Left lung (tissue), 10 donors: ENCODE data around the gene RANGRF. TPM values are rescaled to one million over a fixed set of nuclear protein-coding genes. Genes with fewer than 3 reads are reported as not detected.
"Not testable (repeated sequence)": the region's sequence is repeated elsewhere in the genome, so short reads cannot be mapped to it uniquely, and the experiment has no call there.

Experiments used
- ATAC-seq: fragments of 200-7000 bp; cut with Tn5 transposase; one replicate; pipeline ENCODE4 v1.9.1; 2020; ENCODE audit warnings: moderate library complexity
- DNase-seq, 4 donors: peaks; one replicate each; pipeline ENCODE4 v3.0.0-alpha.2; 2013 to 2020
- H3K27ac ChIP-seq, 2 donors: fragments of 200-600 bp; sonication (generic) in 1 of 2; one replicate each; pipeline versions ENCODE4 v1.5.0 to v1.8.0; 2020 to 2021
- H3K27me3 ChIP-seq, 2 donors: fragments of 200-600 bp; sonication (generic) in 1 of 2; one replicate each; pipeline versions ENCODE4 v1.5.0 to v1.8.0; 2020 to 2021
- H3K36me3 ChIP-seq, 2 donors: fragments of 200-600 bp; sonication (generic) in 1 of 2; one replicate each; pipeline versions ENCODE4 v1.5.0 to v1.8.0; 2020 to 2021
- H3K4me1 ChIP-seq, 2 donors: fragments of 200-600 bp; one replicate each; pipeline ENCODE4 v1.8.0; 2021
- H3K4me3 ChIP-seq, 2 donors: fragments of 200-600 bp; sonication (generic) in 1 of 2; one replicate each; pipeline versions ENCODE4 v1.5.0 to v1.8.0; 2020 to 2021; ENCODE audit warnings: mild to moderate bottlenecking in 1 of 2
- H3K9me3 ChIP-seq, 2 donors: fragments of 200-600 bp; sonication (generic) in 1 of 2; one replicate each; pipeline versions ENCODE4 v1.5.0 to v1.8.0; 2020 to 2021
- intact Hi-C, 2 donors: fragments of 100-400 bp; cut with DNase I; formaldehyde crosslinking; loops; one replicate each; pipeline versions ENCODE4 v1.11.2 to v1.14.2; 2022
- polyA plus RNA-seq, 6 donors: library from polyadenylated mRNA; unstranded; fragments of 120-200 nt; gene quantifications; one replicate each; pipeline ENCODE4 v1.2.1, GENCODE V29; 2013; ENCODE audit not compliant: insufficient read length in 6 of 6
- total RNA-seq, 2 donors: library from RNA; stranded (reverse); fragmentation: NEBNext Ultra II Directional; extraction: Animal tissue kit (Norgen Biotek cat#: 25700); gene quantifications; one replicate each; pipeline ENCODE4 v1.2.1, GENCODE V29; 2021
- TF ChIP-seq, protein P1 (sequence below), 2 donors: fragments of 200-600 bp; sonication (generic) in 1 of 2; IDR thresholded peaks; one replicate each; pipeline versions ENCODE4 v1.5.0 to v1.8.0; 2021; ENCODE audit warnings: antibody characterized with exemption in 2 of 2
- donor health status: DM: no; HTN: yes; CAD: no.
- donor health status: DM: no; HTN: no; CAD: no.

The RANGRF gene
- total and polyA plus RNA-seq, 8 donors, result 22.9 to 33.2 (median 24.8) TPM

DNA sequence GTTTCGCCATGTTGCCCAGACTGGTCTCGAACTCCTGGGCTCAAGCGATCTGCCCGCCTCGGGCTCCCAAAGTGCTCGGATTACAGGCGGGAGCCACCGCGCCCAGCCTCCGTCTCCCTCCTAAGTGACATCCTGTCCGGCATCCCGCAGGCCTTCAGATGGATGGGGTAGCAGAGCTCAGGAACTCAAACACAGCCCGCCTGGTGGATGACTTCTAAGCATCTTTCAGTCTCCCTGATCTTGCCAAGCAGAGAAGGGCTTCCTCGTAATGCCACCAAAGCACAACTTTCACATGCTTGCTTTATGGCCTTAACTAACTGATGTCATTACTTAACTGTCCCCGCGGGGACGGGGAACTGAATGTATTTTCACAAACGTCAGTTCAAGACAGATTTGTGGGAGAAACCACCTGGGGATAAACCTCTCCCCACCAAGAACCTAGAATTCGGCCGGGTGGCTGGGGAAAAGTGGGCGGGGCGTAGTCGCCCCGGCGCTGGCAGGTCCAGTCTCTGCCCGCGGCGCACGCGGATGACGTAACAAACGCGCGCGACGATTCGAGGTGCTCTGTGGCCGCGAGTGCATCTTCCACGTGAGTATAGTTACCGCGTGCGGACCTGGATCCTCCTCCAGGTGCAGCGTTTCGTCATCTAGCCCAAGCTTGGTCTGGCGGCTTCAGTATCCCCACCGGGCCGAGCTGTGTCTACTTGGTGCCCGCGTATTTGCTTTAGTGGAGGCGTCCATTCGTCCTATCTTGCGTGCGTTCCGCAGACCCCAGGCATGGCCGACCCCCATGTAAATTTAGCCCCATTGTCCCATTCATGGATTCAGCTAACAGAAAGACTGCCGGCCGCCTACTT lies 39.5 kb upstream of the RANGRF start, which contains the start of gene PFAS:
PFAS (plus strand) TSS at position 539 of the 857 bp plus-strand sequence. CDS start 4,649 bp downstream, outside the sequence.
- intact Hi-C loops, result no loop called here
- Histone ChIP-seq H3K4me1 (peaks cover 7 to 24% of the 10 kb centered on the region in 2 donors), H3K27me3 (no peaks in the 10 kb centered on the region), H3K4me3 (peak within 1 kb of the TSS; percentile 77 to 81), H3K27ac (peak within 1 kb of the TSS; percentile 98 to 100), H3K9me3 (no peaks in the 10 kb centered on the region), H3K36me3 (peaks cover 0 to under 1% of the 10 kb centered on the region in 2 donors)
- TF ChIP-seq, protein P1, sequence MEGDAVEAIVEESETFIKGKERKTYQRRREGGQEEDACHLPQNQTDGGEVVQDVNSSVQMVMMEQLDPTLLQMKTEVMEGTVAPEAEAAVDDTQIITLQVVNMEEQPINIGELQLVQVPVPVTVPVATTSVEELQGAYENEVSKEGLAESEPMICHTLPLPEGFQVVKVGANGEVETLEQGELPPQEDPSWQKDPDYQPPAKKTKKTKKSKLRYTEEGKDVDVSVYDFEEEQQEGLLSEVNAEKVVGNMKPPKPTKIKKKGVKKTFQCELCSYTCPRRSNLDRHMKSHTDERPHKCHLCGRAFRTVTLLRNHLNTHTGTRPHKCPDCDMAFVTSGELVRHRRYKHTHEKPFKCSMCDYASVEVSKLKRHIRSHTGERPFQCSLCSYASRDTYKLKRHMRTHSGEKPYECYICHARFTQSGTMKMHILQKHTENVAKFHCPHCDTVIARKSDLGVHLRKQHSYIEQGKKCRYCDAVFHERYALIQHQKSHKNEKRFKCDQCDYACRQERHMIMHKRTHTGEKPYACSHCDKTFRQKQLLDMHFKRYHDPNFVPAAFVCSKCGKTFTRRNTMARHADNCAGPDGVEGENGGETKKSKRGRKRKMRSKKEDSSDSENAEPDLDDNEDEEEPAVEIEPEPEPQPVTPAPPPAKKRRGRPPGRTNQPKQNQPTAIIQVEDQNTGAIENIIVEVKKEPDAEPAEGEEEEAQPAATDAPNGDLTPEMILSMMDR (IDR thresholded peaks at IDR 0.05), result no peak
- DNase-seq, result peak; percentile 95 to 99 (median 96)
- ATAC-seq, result peak; percentile 78

DNA sequence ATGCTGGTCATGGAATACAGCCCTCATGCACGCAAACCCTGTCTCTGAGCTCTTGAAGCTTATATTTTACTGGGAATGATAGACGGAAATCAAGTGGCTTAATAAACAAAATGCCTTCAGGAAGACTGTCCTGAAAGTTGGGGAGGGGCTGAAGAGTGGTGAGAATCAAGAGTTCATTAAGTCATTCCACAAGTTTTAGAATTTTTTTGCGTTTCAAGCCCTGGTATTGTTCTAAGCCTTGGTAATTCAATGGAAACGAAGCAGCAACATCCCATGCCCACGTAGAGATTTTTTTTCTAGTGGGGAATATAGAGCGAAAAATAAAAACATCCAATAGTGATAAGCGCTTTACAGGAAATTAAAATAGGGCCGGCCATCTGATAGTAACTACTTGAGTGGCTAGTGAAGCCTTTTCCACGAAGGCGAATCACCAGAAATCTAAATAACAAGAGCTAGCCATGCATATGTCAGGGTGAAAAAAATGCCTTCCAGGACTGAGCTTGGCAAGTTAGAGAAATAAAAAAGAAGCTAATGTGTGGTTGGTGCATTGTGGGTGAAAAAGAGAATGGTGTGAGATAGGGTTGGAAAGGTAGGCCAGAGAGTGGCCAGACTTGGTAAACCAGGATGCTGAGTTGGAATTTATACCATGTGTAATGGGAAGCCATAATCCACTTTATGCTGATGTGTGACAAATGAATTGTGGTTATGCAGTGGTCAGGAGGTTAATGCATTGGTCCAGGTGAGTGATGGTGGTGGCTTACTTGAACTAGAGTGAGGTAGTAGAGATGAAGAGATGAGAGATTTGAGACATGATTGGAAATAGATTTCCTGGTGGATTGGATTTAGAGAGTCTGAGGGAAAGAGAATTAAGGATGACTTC lies 38.6 kb upstream of the RANGRF start:
- Histone ChIP-seq H3K27ac (peak overlapping the region in 1 of 2 donors; percentile 100), H3K4me3 (peak overlapping the region; percentile 77 to 81), H3K4me1 (peaks cover 7 to 24% of the 10 kb centered on the region in 2 donors), H3K9me3 (no peaks in the 10 kb centered on the region), H3K27me3 (no peaks in the 10 kb centered on the region), H3K36me3 (peaks cover 0 to 10% of the 10 kb centered on the region in 2 donors)
- DNase-seq, result no peak
- intact Hi-C loops, result no loop called here
- no peak for ATAC-seq
- TF ChIP-seq, protein P1 (IDR thresholded peaks at IDR 0.05), result no peak

DNA sequence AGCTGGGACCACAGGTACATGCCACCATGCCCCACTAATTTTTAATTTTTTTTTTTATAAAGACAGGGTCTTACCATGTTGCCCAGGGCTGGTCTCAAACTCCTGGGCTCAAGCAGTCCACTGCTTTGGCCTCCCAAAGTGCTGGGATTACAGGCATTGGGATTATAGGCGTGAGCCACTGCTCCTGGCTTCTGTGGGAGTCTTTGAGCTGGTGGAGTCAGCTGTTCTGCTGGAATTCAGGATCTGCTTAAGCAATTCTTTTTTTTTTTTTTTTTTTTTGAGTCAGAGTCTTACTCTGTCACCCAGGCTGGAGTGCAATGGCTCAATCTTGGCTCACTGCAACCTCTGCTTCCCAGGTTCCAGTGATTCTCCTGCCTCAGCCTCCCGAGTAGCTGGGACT lies 37.1 kb upstream of the RANGRF start:
- intact Hi-C loops, DNase-seq, ATAC-seq, H3K4me3 ChIP-seq, H3K9me3 ChIP-seq, H3K27ac ChIP-seq, H3K27me3 ChIP-seq: not testable (repeated sequence)
- H3K4me1 ChIP-seq, result peaks cover 7 to 17% of the 10 kb centered on the region in 2 donors
- peaks cover 0 to 25% of the 10 kb centered on the region in 2 donors for H3K36me3 ChIP-seq

DNA sequence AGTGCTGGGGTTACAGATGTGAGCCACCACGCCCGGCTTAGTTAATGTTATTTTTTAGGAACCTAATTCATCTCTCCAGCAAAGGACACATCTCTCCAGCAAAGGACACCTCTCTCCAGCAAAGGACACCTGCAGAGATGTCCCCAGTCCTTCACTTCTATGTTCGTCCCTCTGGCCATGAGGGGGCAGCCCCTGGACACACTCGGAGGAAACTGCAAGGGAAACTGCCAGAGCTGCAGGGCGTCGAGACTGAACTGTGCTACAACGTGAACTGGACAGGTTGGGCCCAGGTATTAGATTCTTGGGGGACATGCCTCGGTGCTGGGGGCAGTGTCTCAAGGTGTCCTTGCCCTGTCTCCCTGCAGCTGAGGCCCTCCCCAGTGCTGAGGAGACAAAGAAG lies 34.7 kb upstream of the RANGRF start:
- Histone ChIP-seq H3K9me3 (no peaks in the 10 kb centered on the region), H3K4me3 (no peak overlapping the region), H3K27ac (no peak overlapping the region), H3K4me1 (peaks cover 7 to 14% of the 10 kb centered on the region in 2 donors), H3K27me3 (no peaks in the 10 kb centered on the region), H3K36me3 (peaks cover 0 to 49% of the 10 kb centered on the region in 2 donors)
- DNase-seq (no peak), ATAC-seq (peak; percentile 27)
- intact Hi-C loops, result no loop called here
- TF ChIP-seq, protein P1 (IDR thresholded peaks at IDR 0.05), result no peak

DNA sequence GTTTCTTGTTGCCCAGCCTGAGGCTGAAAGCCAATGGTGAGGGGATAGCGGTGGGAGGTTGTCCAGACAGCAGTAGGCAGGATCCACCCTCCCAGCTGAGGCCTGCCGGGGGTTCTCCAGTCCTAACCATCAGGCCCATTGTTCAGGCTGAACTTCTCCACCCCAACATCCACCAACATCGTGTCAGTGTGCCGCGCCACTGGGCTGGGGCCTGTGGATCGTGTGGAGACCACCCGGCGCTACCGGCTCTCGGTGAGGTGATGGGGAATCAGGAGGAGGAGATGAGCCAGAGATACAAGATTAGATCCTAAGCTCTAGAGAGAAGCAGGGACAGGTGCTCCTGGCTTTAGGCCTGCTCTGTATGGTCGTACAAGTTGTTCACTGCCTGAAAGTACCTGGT lies 33.6 kb upstream of the RANGRF start:
- Histone ChIP-seq H3K36me3 (peaks cover 0 to 56% of the 10 kb centered on the region in 2 donors), H3K27me3 (no peaks in the 10 kb centered on the region), H3K4me3 (no peak overlapping the region), H3K9me3 (no peaks in the 10 kb centered on the region), H3K27ac (no peak overlapping the region), H3K4me1 (peaks cover under 1 to 7% of the 10 kb centered on the region in 2 donors)
- intact Hi-C loops, result no loop called here
- DNase-seq, result no peak
- TF ChIP-seq, protein P1 (IDR thresholded peaks at IDR 0.05), result no peak
- no peak for ATAC-seq
